Naive thymus-derived CD8-positive, alpha-beta T cell (primary cell): Measurements from ENCODE around the gene CSRNP3. TPM values are rescaled to one million over a fixed set of nuclear protein-coding genes. Genes with fewer than 3 reads are reported as not detected.

ENCODE experiments used
- ATAC-seq, 2 donors: fragments of 150-1000 bp; cut with Tn5 transposase in 1 of 2; sonication (Bioruptor Pico), chemical (Tn5 transposase) in 1 of 2; 1 replicate in 1 of 2; 2 replicates in 1 of 2; pipeline ENCODE4 v1.10.0; 2021; ENCODE audit warnings: mild to moderate bottlenecking in 2 of 2, moderate library complexity in 2 of 2
- POLR2A ChIA-PET: fragments of 350-600 bp; sonication (Branson Sonifier 250); formaldehyde crosslinking; loops from one replicate; lab custom pipeline; 2021; ENCODE audit warnings: antibody characterized with exemption; lab: Charles Lee
- DNase-seq, 10 donors: peaks; one replicate each; pipeline versions ENCODE4 v3.0.0 to v3.0.0-alpha.2; 2020 to 2022
- H3K27ac Mint-ChIP-seq, 10 donors: one replicate each; pipeline ENCODE4 v1.8.0; 2020 to 2022; ENCODE audit warnings: mild to moderate bottlenecking in 10 of 10, mixed read lengths in 10 of 10, moderate library complexity in 4 of 10, inconsistent platforms in 1 of 10
- H3K27me3 Mint-ChIP-seq, 5 donors: one replicate each; pipeline ENCODE4 v1.8.0; 2021 to 2022; ENCODE audit warnings: mixed read lengths in 5 of 5
- H3K36me3 Mint-ChIP-seq, 3 donors: one replicate each; pipeline ENCODE4 v1.8.0; 2020 to 2022; ENCODE audit warnings: mixed read lengths in 3 of 3, mild to moderate bottlenecking in 2 of 3, inconsistent platforms in 1 of 3
- H3K4me1 Mint-ChIP-seq, 4 donors: one replicate each; pipeline ENCODE4 v1.8.0; 2021 to 2022; ENCODE audit warnings: mixed read lengths in 4 of 4
- H3K4me3 Mint-ChIP-seq, 10 donors: one replicate each; pipeline ENCODE4 v1.8.0; 2020 to 2022; ENCODE audit warnings: mild to moderate bottlenecking in 10 of 10, mixed read lengths in 10 of 10, moderate library complexity in 6 of 10, inconsistent platforms in 1 of 10
- H3K9me3 Mint-ChIP-seq, 9 donors: one replicate each; pipeline ENCODE4 v1.8.0; 2020 to 2022; ENCODE audit warnings: mixed read lengths in 9 of 9, mild to moderate bottlenecking in 3 of 9, inconsistent platforms in 1 of 9, moderate library complexity in 1 of 9
- polyA plus RNA-seq, 3 donors: library from polyadenylated mRNA; unstranded; fragments of 300-500 nt; fragmentation: Illumina TruSeq; gene quantifications; one replicate each; pipeline ENCODE4 v1.2.3, GENCODE V29; 2021
- total RNA-seq, 8 experiments: library from RNA in 2 of 8; stranded (reverse) in 2 of 8; gene quantifications; one replicate each; pipeline ENCODE4 v1.2.3 and lab custom pipeline; 2021 to 2026

CSRNP3 gene
- total and polyA plus RNA-seq, 5 experiments from 2014 or later: not detected

GRCh38 chr2:165448406-165448805 lies 21.1 kb upstream of the CSRNP3 start:
- peaks cover 0 to 18% (median 0%) of the 10 kb centered on the region in 5 donors for H3K27me3 Mint-ChIP-seq
- no peak overlapping the region for H3K27ac Mint-ChIP-seq
- POLR2A ChIA-PET: no interaction called here
- ATAC-seq (no peak), DNase-seq (no peak)
- H3K36me3 Mint-ChIP-seq: no peaks in the 10 kb centered on the region
- no peak overlapping the region for H3K4me3 Mint-ChIP-seq
- H3K4me1 Mint-ChIP-seq: peaks cover 6 to 12% (median 9%) of the 10 kb centered on the region in 4 donors
- peaks cover 0 to 4% (median 0%) of the 10 kb centered on the region in 9 donors for H3K9me3 Mint-ChIP-seq

- POLR2A ChIA-PET: no interaction called here
- H3K9me3 Mint-ChIP-seq: peaks cover 0 to 4% (median 0%) of the 10 kb centered on the region in 9 donors
- H3K27ac Mint-ChIP-seq: no peak overlapping the region
- ATAC-seq: no peak
- H3K4me3 Mint-ChIP-seq: no peak overlapping the region
- no peak for DNase-seq
- no peaks in the 10 kb centered on the region for H3K4me1 Mint-ChIP-seq
- H3K27me3 Mint-ChIP-seq: peaks cover 0 to 18% (median 0%) of the 10 kb centered on the region in 5 donors
- H3K36me3 Mint-ChIP-seq: no peaks in the 10 kb centered on the region
Measured at GRCh38 chr2:165450156-165450555, 19.3 kb upstream of the CSRNP3 start.

GRCh38 chr2:165452327-165452726 lies 17.2 kb upstream of the CSRNP3 start:
- Mint-ChIP-seq H3K4me1 (no peaks in the 10 kb centered on the region), H3K27me3 (peaks cover 0 to 18% (median 2%) of the 10 kb centered on the region in 5 donors), H3K4me3 (no peak overlapping the region), H3K36me3 (no peaks in the 10 kb centered on the region), H3K9me3 (peaks cover 0 to 6% (median 0%) of the 10 kb centered on the region in 9 donors), H3K27ac (no peak overlapping the region)
- no peak for ATAC-seq
- no peak for DNase-seq
- POLR2A ChIA-PET: no interaction called here

- Mint-ChIP-seq H3K4me3 (no peak overlapping the region), H3K9me3 (peaks cover 0 to 9% (median 0%) of the 10 kb centered on the region in 9 donors), H3K36me3 (no peaks in the 10 kb centered on the region), H3K27ac (no peak overlapping the region), H3K27me3 (peaks cover 0 to 18% (median 2%) of the 10 kb centered on the region in 5 donors), H3K4me1 (no peaks in the 10 kb centered on the region)
- no peak for ATAC-seq
- POLR2A ChIA-PET: no interaction called here
- DNase-seq: no peak
Measured at GRCh38 chr2:165453561-165454094, 15.9 kb upstream of the CSRNP3 start.

GRCh38 chr2:165454905-165455304 lies 14.6 kb upstream of the CSRNP3 start:
- POLR2A ChIA-PET: no interaction called here
- Mint-ChIP-seq H3K9me3 (peaks cover 0 to 11% (median 0%) of the 10 kb centered on the region in 9 donors), H3K27ac (no peak overlapping the region), H3K4me1 (no peaks in the 10 kb centered on the region), H3K36me3 (no peaks in the 10 kb centered on the region), H3K27me3 (peaks cover 0 to 18% (median 2%) of the 10 kb centered on the region in 5 donors), H3K4me3 (no peak overlapping the region)
- DNase-seq: no peak
- ATAC-seq: no peak

GRCh38 chr2:165456027-165456426 lies 13.5 kb upstream of the CSRNP3 start:
- DNase-seq: no peak
- POLR2A ChIA-PET: no interaction called here
- peaks cover 0 to 11% (median 0%) of the 10 kb centered on the region in 9 donors for H3K9me3 Mint-ChIP-seq
- H3K4me1 Mint-ChIP-seq: no peaks in the 10 kb centered on the region
- peaks cover 0 to 18% (median 2%) of the 10 kb centered on the region in 5 donors for H3K27me3 Mint-ChIP-seq
- H3K36me3 Mint-ChIP-seq: no peaks in the 10 kb centered on the region
- H3K27ac Mint-ChIP-seq: no peak overlapping the region
- no peak for ATAC-seq
- no peak overlapping the region for H3K4me3 Mint-ChIP-seq

GRCh38 chr2:165462443-165462842 lies 7.1 kb upstream of the CSRNP3 start:
- no peak overlapping the region for H3K4me3 Mint-ChIP-seq
- H3K36me3 Mint-ChIP-seq: no peaks in the 10 kb centered on the region
- H3K9me3 Mint-ChIP-seq: peaks cover 0 to 5% (median 0%) of the 10 kb centered on the region in 9 donors
- POLR2A ChIA-PET: no interaction called here
- H3K4me1 Mint-ChIP-seq: no peaks in the 10 kb centered on the region
- DNase-seq: no peak
- H3K27ac Mint-ChIP-seq: no peak overlapping the region
- no peak for ATAC-seq
- peaks cover 0 to 6% (median 0%) of the 10 kb centered on the region in 5 donors for H3K27me3 Mint-ChIP-seq

- no peaks in the 10 kb centered on the region for H3K4me1 Mint-ChIP-seq
- H3K4me3 Mint-ChIP-seq: no peak overlapping the region
- no peaks in the 10 kb centered on the region for H3K36me3 Mint-ChIP-seq
- no peak for DNase-seq
- no peaks in the 10 kb centered on the region for H3K9me3 Mint-ChIP-seq
- H3K27me3 Mint-ChIP-seq: peaks cover 0 to 6% (median 0%) of the 10 kb centered on the region in 5 donors
- no peak for ATAC-seq
- no peak overlapping the region for H3K27ac Mint-ChIP-seq
- POLR2A ChIA-PET: no interaction called here
Measured at GRCh38 chr2:165466386-165466785, 3.1 kb upstream of the CSRNP3 start.

- Mint-ChIP-seq H3K36me3 (no peaks in the 10 kb centered on the region), H3K4me1 (no peaks in the 10 kb centered on the region), H3K27ac (no peak overlapping the region), H3K4me3 (no peak overlapping the region), H3K9me3 (no peaks in the 10 kb centered on the region), H3K27me3 (peaks cover 0 to 6% (median 0%) of the 10 kb centered on the region in 5 donors)
- DNase-seq (no peak), ATAC-seq (no peak)
- POLR2A ChIA-PET: no interaction called here
Measured at GRCh38 chr2:165467921-165468320, 1.6 kb upstream of the CSRNP3 start.

- Mint-ChIP-seq H3K27ac (no peak overlapping the region), H3K27me3 (peaks cover 0 to 6% (median 0%) of the 10 kb centered on the region in 5 donors), H3K4me3 (no peak overlapping the region), H3K36me3 (no peaks in the 10 kb centered on the region), H3K9me3 (no peaks in the 10 kb centered on the region), H3K4me1 (no peaks in the 10 kb centered on the region)
- no peak for ATAC-seq
- POLR2A ChIA-PET: no interaction called here
- DNase-seq: no peak
Measured at GRCh38 chr2:165470361-165470760, 863 bp downstream of the CSRNP3 start.

- Mint-ChIP-seq H3K27me3 (peaks cover 0 to 4% (median 2%) of the 10 kb centered on the region in 5 donors), H3K27ac (peak overlapping the region in 1 of 10 donors; percentile 1), H3K4me1 (no peaks in the 10 kb centered on the region), H3K9me3 (no peaks in the 10 kb centered on the region), H3K4me3 (no peak overlapping the region), H3K36me3 (no peaks in the 10 kb centered on the region)
- no peak for DNase-seq
- POLR2A ChIA-PET: no interaction called here
- no peak for ATAC-seq
Measured at GRCh38 chr2:165471349-165471950, 2.0 kb downstream of the CSRNP3 start.

- POLR2A ChIA-PET: no interaction called here
- no peak for DNase-seq
- ATAC-seq: no peak
- H3K4me1 Mint-ChIP-seq: no peaks in the 10 kb centered on the region
- H3K27me3 Mint-ChIP-seq: peaks cover 0 to 4% (median 0%) of the 10 kb centered on the region in 5 donors
- H3K4me3 Mint-ChIP-seq: no peak overlapping the region
- H3K9me3 Mint-ChIP-seq: no peaks in the 10 kb centered on the region
- H3K36me3 Mint-ChIP-seq: no peaks in the 10 kb centered on the region
- H3K27ac Mint-ChIP-seq: no peak overlapping the region
Measured at GRCh38 chr2:165472922-165473321, 3.4 kb downstream of the CSRNP3 start.

GRCh38 chr2:165474619-165475276 lies 5.2 kb downstream of the CSRNP3 start:
- ATAC-seq: no peak

More at GRCh38 chr2:165474619-165475276, 5.2 kb downstream of the CSRNP3 start:
- Mint-ChIP-seq H3K27ac (no peak overlapping the region), H3K4me1 (no peaks in the 10 kb centered on the region), H3K36me3 (no peaks in the 10 kb centered on the region), H3K27me3 (peaks cover 0 to 2% (median 0%) of the 10 kb centered on the region in 5 donors), H3K4me3 (no peak overlapping the region), H3K9me3 (no peaks in the 10 kb centered on the region)
- DNase-seq: no peak
- POLR2A ChIA-PET: no interaction called here
